22Rv1 (cell line): Measurements from ENCODE around the gene HOXD3.

ENCODE experiments used
- H3K27ac ChIP-seq: fragments of 450-650 bp; 2 replicates; pipeline ENCODE4 v1.5.1; 2017
- ZFX ChIP-seq: fragments of 450-650 bp; IDR thresholded peaks from 2 replicates; pipeline ENCODE4 v1.6.1; 2017; ENCODE audit warnings: antibody characterized with exemption, borderline replicate concordance
- TF ChIP-seq, protein P1 (sequence below): fragments of 450-650 bp; IDR thresholded peaks from 2 replicates; pipeline ENCODE4 v1.5.1; 2017; ENCODE audit warnings: mild to moderate bottlenecking

HOXD3 gene

DNA sequence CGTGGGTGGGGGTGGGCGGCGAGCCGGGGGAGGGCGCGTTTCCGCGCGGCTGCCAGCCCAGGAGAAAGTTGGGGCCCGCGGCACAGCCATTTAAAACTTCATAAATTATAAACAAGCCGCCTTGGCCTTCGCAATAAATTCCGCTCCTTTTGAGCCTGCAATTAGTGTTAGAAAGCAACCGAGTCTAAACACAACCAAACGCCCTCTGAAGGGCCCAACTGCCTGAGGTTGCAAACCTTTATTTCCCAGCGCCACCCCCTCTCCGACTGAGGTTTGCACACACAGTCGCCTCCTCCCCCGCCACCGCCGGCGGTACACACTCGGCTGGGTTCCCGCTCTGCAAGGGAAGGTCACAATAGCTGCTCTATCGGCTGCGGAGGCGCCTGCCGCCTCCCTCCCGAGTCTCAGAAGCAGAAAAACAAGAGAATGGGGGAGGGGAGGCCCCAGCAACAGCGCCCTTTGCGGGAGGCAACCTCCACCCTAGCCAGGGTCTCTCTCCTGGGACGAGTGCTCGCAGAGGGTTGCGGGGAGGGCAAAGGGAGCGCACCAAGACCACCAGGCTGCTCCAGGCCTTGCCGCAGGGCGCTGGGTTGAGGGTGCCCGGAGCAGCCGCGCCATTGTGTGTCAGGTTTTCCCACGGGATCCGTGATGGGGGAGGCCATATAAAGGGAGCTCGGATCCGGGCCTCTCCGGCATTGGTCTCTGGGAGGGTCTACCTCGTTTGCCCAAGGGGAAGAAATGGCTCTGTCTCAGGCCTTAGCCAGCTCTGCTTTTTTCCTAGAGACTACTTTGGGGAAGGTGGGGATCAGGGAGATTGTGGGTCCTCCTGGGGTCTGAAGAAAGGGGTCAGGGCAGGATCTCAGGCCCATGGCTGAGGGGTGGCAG, 18.0 kb downstream of the HOXD3 start:
- H3K27ac ChIP-seq, result no peak overlapping the region
- no peak for TF ChIP-seq ZFX
- TF ChIP-seq, protein P1, sequence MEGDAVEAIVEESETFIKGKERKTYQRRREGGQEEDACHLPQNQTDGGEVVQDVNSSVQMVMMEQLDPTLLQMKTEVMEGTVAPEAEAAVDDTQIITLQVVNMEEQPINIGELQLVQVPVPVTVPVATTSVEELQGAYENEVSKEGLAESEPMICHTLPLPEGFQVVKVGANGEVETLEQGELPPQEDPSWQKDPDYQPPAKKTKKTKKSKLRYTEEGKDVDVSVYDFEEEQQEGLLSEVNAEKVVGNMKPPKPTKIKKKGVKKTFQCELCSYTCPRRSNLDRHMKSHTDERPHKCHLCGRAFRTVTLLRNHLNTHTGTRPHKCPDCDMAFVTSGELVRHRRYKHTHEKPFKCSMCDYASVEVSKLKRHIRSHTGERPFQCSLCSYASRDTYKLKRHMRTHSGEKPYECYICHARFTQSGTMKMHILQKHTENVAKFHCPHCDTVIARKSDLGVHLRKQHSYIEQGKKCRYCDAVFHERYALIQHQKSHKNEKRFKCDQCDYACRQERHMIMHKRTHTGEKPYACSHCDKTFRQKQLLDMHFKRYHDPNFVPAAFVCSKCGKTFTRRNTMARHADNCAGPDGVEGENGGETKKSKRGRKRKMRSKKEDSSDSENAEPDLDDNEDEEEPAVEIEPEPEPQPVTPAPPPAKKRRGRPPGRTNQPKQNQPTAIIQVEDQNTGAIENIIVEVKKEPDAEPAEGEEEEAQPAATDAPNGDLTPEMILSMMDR, result no peak

DNA sequence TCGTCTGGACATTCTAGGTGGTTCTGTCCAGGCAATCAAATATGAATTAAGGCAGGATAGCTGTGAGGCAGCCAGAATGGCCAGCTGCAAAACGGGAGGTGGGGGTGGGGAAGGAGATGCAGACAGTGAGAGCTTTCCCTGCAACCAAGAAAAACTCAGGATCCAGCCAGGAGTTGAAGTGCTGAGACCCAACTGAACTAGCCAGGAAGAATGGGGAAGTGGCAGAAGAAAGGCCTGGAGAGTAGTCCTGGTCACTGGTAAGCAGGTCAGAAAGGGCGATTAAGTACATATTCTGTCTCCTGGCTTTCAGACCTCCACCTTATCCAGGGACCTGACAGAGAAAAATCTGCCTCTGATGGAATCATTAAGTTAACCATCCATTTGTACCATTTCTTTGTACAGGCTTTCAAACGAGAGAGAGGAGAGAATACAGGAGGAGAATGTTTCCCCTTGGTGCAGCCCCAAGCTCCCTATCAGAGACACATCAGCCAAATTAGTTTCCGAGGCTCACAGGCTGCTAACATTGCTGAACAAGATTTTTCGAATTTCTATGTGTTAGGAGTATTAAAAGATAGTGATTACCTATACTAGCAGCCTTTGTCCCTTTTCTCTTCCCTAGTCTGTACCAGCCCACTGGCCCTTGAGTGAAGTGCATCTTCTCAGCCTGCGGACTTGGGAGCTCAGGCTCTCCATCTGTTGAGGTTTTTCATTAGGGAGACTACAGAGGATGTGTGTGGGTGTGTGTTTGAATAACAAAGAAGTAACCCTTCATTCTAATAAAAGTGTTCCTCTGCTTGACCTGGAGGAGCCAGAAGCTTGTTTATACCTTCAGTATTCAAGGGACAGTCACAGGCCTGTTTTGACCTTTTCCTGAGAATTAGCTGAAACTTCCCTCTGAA, 18.9 kb downstream of the HOXD3 start:
- TF ChIP-seq, protein P1, result no peak
- no peak for TF ChIP-seq ZFX
- no peak overlapping the region for H3K27ac ChIP-seq

DNA sequence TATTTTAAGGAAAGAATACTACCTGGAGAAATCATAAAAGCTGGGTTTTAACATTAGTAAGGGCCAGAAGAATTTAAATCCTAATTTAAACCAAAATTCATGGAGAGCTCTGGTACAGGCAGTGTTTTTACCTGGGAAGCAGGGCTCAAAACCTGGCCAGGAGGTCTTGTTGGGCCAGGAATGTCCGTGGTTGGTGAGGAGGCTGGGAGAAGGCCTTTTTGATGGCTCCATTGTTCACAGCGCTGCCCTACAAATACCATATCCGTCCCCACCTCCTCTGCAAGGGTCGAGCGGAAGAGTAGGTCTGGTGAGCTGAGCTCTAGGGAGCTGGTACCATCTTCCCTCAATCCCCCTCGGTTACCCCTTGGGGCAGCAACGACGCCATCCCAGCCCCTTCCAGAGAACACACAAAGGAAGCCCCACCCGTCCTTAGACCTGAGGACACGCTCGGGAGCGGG, 20.5 kb downstream of the HOXD3 start:
- no peak for TF ChIP-seq ZFX
- TF ChIP-seq, protein P1, result no peak
- H3K27ac ChIP-seq, result no peak overlapping the region

DNA sequence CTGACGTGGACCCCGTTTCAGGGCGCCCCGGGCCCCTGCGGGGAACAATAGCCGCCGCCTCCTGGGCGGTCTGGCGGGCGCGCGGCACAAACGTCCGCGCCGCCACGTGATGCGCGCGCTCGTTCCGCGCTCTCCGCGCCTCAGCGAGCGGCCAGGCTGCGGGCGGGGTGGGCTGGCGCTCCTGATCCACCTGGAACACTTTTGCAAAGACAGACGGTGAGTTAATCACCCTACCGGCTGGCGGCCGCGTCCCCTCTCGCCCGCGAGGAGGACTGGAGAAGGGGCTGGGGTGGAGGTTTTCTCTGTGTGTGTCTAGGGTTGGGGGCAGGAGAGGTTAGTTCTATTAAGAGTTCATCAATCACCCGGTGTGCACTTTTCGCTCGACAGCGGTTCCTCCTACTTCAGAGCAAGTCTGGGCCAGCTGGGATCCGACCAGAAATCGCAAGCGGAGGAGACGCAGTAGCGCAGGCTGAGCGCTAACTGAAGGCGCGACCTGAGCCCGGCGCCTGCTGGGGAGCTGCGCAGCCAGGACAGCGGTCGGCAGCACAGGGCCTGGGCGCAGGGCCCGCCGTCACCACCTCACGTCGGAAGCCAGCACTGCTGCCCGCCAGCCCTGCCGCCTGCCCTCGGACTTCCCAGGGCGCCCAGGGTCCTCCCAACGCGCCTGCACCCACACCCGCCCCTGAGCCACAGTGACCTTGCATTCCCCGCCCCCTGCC, 21.1 kb downstream of the HOXD3 start:
- no peak overlapping the region for H3K27ac ChIP-seq
- TF ChIP-seq, protein P1, result no peak
- no peak for TF ChIP-seq ZFX

DNA sequence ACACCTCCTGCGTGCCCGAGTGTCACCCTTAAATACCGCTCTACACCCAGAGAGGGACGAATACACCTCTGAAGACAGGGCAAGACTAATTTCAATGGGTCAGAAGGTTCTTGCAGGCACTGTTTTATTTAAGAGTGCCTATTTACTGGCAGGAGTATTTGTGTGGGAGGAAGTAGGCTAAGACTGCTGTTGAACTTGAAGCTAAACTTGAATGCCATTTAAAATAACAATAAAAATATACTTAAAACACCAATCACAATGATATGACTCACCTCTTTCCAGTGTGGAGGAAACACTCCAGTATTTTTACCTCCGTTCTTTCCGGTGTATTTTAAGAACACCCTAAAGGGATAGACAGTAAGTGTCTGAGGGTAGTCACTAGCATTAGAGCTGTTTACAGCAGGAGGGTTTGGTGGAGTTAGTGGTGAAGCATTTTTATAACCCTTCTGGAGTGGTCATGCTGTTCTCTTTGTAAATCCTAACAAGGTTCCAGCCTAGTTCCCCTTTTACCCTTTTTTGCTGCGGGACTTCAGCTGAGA, 21.7 kb downstream of the HOXD3 start:
- TF ChIP-seq ZFX, result no peak
- TF ChIP-seq, protein P1, result no peak
- H3K27ac ChIP-seq, result no peak overlapping the region

DNA sequence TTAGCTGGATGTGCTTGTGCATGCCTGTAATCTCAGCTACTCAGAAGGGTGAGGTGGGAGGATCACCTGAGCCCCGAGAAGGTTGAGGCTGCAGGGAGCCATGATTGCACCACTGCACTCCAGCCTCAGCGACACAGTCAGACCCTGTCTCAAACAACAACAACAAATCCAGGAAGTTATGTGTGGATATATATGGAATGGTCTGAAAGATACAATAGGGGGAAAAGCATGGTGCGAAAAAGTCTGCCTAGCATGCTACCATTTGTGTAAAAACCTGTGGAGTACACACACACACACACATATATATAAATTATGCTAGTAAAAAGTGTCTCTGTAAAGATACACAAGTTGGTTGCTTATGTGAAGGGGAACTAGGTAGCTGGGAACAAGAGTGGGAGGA, 24.4 kb downstream of the HOXD3 start:
- H3K27ac ChIP-seq, result no peak overlapping the region
- no peak for TF ChIP-seq ZFX
- TF ChIP-seq, protein P1, result no peak
